ENCODE measurements around the gene EI24.
"Not testable (repeated sequence)": the region's sequence is repeated elsewhere in the genome, so short reads cannot be mapped to it uniquely, and the experiment has no call there.

The EI24 gene

DNA sequence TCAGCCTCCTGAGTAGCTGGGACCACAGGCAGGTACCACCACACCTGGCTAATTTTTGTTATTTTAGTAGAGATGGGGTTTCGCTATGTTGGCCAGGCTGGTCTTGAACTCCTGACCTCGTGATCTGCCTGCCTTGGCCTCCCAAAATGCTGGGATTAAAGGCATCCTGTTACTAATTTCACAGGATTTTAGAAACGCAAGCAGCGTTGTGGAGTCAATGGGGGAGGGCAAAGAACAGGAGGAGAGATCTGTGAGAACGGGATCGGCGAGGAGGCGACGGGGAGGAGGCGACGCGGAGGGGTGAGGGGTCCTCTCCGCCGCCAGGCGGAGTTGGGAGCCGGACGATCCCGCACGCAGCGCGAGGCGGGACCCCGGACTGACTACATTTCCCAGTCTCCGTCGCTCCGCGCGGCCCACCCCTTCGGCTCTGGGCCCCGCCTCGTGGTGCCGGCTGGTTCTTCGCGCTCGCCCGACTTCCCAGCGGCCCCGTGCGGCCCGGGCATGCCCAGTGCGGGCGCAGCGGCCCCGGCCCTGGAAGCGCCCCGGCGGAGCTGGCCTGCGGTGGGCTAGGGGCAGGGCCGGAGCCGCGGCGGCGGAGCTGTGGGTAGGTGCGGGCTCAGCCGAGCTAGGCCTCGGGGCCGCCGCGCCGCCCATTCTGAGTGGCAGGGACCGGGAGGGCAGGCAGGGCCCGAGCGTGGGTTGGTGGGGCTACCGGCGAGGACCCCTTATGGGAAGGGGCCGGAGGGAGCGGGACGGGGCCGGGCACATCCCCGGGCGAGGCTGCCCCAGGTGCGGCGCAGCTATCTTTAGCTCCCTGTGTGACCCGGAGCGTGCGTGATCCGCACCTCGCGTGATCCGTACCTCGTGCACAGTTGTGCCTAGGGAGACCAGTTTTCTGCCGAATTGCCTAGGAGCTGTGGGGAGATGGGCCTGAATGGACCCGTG is at the start of gene EI24:
Gene EI24, plus strand, starts transcription at position 508 of the 945 bp plus-strand sequence. CDS start 3,051 bp downstream, outside the sequence.
- DNase-seq (ENCODE audit: low read depth), result peak; percentile 91

DNA sequence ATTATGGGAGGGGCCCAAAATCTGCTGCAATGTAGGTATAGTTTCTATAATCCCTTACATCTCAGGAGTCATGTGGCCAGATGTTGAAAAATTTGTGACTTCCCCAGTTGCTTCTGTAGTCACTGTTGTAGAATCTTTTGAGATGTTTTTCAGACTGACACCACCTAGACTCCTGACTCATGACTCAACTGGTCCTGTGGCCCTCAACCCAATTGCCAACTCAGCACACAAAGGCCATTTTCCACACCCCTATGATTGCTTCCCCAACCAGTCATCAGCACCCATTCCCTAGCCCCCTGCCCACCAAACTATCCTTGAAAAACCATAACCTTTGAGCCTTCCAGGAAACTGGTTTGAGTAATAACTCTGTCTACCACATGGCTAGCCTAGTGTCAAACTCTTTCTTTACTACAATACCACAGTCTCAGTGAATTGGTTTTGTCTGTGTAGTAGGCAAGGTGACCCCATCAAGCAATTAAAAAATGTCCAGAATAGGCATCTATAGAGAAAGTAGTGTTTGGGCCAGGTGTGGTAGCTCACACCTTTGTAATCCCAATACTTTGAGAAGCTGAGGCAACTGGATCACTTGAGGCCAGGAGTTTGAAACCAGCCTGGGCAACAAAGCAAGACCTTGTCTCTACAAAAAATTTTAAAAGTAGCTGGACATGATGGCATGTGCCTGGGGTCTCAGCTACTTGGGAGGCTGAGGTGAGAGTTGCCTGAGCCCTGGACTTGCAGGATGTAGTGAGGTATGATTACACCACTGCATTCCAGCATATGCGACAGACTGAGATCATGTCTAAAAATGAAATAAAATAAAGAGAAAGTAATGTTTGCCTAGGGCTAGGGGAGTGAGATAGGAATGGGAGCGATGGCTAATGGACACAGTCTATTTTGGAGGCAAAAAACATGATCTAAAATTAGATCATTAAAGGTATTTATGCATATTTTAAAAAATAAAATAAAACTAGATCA is 49.1 kb upstream of the EI24 start:
- DNase-seq (ENCODE audit: low read depth), result no peak

DNA sequence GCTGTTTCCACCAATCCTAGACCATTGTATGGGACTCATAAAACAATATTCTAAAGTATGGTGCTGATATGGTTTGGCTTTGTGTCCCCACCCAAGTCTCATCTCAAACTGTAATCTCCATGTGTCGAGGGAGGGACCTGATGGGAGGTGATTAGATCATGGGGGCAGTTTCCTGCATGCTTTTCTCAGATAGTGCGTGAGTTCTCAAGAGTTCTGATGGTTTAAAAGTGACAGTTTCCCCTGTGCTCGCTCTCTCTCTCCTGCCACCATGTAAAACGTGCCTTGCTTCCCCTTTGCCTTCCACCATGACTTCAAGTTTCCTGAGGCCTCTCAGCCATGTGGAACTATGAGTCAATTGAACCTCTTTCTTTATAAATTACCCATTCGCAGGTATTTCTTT is 44.0 kb upstream of the EI24 start:
- DNase-seq (ENCODE audit: low read depth), result no peak

DNA sequence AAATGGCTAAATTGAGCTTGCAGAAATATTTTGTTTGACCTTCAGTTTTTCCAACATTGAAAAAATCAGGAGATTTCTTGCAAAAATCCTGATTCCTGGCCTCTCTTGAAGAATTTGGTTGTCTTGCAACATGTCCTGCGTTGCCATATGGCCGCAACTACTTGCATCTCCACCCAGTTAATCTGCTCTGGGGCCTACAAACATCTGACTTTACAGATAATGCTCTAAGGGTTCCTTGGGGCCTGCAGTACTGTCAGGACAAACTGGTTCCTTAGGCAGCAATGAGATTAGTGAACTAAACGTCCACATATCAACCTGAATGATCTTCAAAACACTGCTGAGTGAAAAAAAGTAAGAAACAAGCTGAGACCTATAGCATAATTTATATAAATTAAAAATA is 36.6 kb upstream of the EI24 start:
- DNase-seq (ENCODE audit: low read depth), result no peak

DNA sequence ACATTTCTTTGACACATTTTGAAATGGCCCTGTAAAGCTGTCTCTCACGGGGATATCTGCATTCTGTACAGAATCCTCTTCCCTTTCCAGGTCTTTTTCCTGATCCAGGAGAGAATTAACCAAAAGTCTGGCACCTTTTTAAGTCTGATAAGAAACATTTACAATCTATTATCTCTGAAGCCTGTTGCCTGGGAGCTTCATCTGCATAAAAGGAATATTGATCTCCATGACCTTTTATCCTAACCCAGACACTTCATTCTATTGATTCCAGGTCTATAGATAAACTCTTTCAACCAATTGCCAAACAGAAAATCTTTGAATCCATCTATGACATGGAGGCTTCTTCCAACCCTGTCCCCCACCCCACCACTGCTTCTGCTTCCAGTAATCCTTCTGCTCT is 33.7 kb upstream of the EI24 start:
- DNase-seq (ENCODE audit: low read depth), result no peak

DNA sequence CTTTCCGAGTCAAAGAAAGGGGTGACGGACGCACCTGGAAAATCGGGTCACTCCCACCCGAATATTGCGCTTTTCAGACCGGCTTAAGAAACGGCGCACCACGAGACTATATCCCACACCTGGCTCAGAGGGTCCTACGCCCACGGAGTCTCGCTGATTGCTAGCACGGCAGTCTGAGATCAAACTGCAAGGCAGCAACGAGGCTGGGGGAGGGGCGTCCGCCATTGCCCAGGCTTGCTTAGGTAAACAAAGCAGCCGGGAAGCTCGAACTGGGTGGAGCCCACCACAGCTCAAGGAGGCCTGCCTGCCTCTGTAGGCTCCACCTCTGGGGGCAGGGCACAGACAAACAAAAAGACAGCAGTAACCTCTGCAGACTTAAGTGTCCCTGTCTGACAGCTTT is 32.4 kb upstream of the EI24 start:
- DNase-seq (ENCODE audit: low read depth), result not testable (repeated sequence)

DNA sequence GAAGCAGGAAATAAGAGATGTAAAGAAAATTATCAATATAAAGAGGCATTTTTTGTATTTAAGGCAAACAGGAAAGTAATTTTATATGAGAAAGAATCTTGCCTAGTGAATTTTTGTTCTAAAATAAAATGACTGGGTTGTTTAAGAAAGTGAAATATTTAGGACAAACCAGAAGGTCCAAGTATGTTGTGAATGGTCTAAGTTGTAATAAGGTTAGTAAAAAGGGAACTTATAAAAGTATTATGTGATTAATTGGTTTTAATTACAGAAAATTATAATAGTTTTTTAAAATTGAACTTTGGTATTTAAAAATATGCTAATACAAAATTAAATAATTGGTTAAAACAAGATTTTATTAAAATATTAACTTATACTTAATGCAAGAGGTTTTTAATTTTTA is 26.6 kb upstream of the EI24 start:
- DNase-seq (ENCODE audit: low read depth), result no peak

DNA sequence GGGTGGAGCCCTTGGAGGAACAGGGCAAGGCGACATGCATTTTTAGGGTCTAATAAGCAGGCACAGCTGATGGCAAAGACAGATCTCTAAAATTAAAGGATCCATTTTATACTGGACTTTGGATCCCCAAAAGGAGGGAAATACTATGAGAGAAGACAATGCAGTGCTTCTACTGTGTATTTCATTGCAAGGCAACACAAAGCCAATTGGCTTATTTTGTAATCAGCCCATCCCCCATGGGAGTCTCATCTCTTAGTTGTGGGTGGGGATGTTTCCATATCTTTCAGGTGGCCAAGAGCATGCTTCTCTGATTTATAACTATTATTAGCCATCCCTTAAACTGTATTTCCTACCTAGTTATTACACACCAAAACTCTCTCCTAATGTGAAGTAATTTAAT is 18.5 kb upstream of the EI24 start:
- no peak for DNase-seq (ENCODE audit: low read depth)

DNA sequence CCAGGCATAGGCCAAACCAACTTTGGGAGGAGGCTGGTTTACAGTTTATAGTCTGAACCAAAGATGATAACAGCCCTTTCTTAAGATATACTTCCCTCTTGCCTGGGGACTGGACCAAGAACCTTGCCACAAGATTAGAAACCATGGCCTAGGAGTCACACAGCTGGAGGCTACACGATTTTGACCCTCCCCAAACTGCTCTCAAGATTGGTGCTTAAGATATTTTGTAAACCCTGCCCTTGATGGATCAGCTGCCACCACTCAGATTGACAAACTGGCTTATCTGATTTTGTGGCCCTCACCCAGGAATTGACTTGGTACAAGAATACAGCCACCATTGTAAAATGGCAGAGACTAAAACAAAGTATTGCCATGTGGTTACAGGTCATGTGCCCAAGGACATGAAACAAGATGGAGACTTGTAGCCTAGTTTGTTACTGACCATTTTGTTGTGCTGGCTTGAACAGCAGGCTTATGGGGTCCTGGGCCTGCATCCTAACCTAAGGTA is 17.4 kb upstream of the EI24 start:
- no peak for DNase-seq (ENCODE audit: low read depth)

DNA sequence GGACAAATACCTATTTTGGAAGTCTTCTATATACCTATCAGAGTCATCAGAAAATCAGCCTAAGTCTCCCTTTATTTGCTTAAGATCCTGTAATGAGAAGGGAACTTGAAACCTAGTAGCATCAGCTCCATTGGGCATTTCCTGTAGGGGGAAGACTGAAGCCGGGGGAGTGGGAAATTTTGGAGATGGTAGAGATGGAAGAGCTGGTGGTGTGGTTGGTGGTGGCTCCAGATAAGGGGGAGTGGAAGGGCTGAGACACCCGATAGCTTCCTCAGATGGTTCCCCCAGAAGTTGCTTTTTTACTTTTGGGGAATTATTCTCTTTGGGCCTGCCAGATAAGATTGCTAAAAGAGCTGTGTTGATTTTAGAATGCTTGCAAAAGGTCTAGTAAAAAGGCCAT is 16.4 kb upstream of the EI24 start:
- DNase-seq (ENCODE audit: low read depth), result no peak

DNA sequence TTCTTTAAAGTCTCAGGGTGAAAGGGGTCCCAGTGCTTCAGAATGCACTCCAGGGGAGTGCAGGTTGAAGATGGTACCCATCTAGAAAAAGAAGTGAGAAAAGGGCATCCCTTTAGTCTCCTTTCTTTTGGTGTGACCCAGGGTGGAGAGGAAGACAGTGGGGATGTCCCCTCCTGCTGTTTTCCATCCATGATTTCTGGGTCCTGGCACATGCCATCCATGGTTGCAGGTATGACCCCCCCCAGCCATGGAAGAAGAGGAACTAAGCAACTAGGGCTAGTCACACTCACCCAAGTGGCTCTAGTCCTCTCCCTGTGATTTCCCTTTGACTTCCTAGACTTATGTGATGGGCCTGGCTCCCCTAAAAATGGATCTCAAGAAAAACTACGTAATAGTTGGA is 15.9 kb upstream of the EI24 start:
- no peak for DNase-seq (ENCODE audit: low read depth)

DNA sequence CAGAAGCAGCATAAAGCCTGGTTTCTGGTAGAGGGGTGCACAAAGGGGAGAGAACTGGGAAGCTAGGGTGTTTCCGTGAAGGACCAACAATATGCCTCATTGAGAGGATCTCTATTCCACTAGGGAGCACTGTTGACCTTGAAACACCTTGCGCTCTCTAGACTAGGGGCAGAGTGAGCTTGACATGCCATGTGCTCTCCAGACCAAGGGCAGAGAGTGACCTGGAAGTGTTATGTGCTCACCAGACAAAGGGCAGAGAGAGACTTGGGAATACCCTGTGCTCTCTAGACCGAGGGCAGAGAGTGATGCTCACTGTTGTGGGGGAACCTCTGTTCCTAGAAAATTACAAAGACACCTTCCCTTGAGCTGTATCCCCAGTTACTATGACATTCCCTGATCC is 15.2 kb upstream of the EI24 start:
- no peak for DNase-seq (ENCODE audit: low read depth)

DNA sequence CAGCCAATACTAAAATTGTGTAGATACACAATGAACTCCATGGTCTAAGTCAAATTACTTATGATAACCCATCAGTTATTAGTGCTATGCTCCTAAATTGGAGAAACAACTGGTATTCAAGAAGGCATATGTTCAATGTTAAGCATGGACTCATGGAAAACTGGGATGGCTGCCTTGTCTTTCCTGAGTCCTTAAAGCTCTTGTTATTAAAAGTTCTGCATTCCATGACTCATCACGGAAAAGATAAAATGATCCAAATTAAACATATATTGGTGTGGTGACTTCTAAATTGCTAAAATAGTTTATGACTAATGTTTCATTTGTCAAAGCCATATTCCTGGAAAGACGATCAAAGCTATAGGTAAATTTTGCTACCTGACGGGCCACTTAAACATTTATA is 9.4 kb upstream of the EI24 start:
- no peak for DNase-seq (ENCODE audit: low read depth)

DNA sequence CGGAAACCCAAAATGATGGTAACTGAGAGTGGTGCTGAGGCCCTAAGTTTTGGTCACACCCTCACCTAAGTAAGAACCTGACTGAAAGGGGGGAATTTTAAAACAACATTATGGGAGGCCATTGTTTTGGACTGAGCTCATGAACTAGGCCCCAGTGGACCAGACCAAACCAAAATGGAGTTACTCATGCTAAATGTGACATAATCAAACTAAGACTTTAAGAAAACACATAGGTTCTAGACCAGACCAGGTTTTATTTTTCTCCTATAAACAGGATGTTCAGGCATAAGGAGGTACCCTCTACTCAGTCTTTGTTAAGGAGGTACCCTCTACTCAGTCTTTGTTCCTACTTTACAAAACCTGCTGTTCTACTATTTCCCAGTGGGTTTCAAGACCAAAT is 7.4 kb upstream of the EI24 start:
- no peak for DNase-seq (ENCODE audit: low read depth)

DNA sequence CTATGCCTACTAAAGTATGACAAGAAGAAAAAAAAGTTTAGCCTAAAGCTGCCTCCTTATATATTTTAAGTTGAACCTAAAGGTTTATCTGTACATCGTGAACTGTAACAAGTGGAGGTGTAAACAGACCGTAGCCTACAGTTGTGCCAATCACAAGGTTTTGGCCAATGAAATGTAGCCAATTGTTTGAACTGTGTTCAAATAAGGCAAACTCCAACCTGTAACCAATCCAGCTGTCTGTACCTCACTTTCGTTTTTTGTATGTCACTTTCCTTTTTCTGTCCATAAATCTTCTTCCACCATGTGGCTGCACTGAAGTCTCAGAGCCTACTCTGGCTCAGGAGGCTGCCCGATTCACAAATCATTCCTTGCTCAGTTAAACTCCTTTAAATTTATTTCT is 6.8 kb upstream of the EI24 start:
- no peak for DNase-seq (ENCODE audit: low read depth)

DNA sequence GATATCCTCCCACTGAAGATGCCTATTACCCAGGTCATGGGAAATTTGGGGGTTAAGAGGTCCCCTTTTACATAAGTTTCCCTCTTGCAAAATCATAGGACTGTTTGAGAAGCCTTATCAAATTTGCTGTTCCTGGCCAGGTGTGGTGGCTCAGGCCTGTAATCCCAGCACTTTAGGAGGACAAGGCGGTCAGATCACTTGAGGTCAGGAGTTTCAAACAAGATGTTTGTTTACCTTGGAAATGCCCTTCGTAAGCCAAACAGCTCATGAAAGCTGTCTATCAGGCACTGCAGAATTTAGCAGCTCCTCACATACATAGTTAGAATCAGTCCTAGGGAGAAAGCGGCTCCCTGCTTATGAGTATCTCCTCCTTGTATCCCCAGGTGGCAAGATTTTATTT is 4.9 kb upstream of the EI24 start:
- DNase-seq (ENCODE audit: low read depth), result no peak

DNA sequence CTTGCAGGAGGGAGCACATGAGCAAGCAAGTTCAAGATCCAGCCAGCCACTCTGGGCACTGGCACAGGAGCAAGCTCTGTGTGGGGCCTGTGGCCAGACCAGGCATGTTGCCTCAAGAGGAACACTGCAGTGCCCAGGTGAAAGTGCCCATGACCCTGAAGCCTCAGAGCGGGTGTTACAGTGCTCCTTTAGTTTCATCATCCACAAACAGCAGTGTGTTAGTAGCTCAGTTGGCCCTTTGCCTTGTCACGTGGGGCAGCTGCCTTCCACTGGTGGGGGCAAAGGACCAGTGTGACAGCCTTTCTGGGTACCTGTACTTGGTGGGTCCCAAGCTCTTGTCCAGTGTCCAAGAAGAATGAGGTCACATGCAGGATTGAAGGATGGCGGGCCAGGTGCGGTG is 3.0 kb upstream of the EI24 start:
- DNase-seq (ENCODE audit: low read depth), result no peak

DNA sequence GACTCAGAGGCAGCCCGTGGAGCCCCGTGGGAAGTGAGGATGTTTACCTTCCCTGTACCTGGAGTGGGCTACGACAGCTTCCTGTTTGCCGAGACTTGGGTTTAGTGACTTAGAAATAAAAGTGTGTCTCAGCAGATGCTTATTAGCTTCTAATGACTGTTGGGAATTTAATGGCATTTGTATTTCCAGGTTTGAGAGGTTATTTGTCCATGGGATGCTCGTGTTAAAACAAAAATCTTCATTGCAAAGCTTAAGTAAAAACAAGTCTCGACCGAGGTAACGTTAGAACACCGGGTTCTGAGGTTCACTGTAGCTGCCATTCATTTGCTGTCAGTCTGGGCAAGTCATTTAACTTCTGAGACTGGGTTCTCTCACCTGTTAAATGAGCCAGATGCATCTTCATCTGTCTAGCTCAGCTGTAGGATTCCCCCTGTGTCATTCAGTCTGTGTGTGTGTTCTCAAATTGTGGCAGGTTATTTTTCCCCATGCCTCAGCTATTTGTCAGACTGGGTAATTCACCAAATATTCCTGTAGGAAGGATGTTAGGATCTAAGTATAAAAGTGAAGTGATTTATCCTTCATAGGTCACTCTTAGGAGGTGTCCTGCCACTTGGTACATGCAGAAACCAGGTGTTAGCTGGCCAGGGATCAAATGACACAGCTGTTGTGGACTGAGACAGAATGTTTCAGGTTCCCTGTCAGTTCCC is 791 bp downstream of the EI24 start:
- no peak for DNase-seq (ENCODE audit: low read depth)

DNA sequence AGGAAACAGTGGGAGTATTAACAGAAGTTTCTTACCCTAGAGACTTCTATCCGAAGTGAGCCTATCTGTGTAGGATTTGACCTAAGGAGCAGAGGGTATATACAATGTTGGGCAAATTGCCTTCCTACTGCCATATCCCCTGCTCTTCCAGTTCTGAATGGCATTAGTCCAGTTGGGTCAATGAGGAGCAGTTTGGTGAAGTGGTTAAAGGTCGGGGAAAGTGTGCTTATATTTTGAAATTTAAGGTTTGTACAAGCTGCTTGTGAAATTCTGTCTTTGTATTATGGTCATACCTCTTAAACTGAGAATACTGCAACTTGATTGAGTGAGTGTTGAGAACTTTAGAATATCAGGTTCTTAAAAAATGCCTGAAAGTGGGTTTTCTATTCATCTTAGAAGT is 1.7 kb downstream of the EI24 start:
- no peak for DNase-seq (ENCODE audit: low read depth)

DNA sequence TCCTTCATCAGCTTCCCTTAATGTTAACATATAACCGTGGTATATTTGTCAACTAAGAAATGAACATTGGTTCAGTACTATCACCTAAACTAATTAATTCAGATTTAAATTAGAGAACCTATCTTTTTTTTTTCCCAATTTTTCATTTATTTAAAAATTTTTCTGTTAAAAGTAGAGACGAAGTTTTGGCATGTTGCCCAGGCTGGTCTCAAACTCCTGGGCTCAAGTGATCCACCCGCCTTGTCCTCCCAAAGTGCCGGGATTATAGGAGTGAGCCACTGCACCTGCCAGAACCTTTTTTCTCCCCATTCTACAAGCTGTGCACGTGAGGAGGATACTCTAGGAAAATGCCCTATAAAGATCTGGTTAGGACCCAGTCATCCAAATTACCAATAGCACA is 3.6 kb downstream of the EI24 start:
- no peak for DNase-seq (ENCODE audit: low read depth)

DNA sequence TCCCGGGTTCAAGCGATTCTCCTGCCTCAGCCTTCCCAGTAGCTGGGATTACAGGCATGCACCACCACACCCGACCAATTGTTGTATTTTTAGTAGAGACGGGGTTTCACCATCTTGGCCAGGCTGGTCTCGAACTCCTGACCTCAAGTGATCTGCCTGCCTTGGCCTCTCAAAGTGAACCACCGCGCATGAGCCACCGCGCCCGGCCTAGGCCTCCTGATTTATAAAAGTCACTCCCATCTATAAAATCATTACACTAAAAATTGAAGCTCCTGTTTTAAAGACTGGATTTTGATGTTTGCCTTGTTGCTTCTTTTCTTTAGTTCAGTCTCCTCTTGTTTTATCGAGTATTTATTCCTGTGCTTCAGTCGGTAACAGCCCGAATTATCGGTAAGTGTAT is 7.9 kb downstream of the EI24 start:
- not testable (repeated sequence) for DNase-seq (ENCODE audit: low read depth)

DNA sequence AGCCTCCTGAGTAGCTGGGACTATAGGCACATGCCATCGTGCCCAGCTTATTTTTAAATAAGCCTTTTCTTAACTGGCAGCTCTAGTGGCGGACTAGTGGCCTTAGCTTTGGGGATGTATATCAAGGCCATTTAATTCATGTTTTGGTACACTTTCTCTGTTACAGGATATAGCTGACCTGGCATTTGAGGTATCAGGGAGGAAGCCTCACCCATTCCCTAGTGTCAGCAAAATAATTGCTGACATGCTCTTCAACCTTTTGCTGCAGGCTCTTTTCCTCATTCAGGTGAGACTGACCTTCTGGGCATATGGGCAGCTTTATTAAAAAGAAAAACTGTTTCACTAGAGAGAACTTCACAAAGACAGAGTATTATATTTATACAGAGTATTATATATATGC is 9.5 kb downstream of the EI24 start:
- no peak for DNase-seq (ENCODE audit: low read depth)
